ENCODE data around the gene ZNF14. TPM values are rescaled to one million over a fixed set of nuclear protein-coding genes. Genes with fewer than 3 reads are reported as not detected.
"Not testable (repeated sequence)": the region's sequence is repeated elsewhere in the genome, so short reads cannot be mapped to it uniquely, and the experiment has no call there.

ZNF14 gene
- total RNA-seq, result 1 to 10 TPM; 2.6 to 4.8 TPM

- Histone ChIP-seq H3K27ac (peak within 1 kb of the TSS; percentile 74), H3K4me3 (peak within 1 kb of the TSS; percentile 98), H3K4me1 (no peaks in the 10 kb centered on the region), H3K36me3 (no peaks in the 10 kb centered on the region), H3K9ac (ENCODE audit: low read depth in 2 of 2, low read length in 2 of 2) (peak within 1 kb of the TSS; percentile 60 to 69), H3K9me3 (no peaks in the 10 kb centered on the region), H3K27me3 (no peaks in the 10 kb centered on the region)
- intact Hi-C loops (cut with DNase I), result loop anchor here (5.0 kb wide), 2 partner anchors 44 to 66 kb away; partner anchors contain the start of gene ZNF101
- TF ChIP-seq CTCF (IDR thresholded peaks at IDR 0.05), result no peak
- peak; percentile 97 for DNase-seq
Observed at GRCh38 chr19:19732579-19733501, at the start of gene ZNF14. ZNF14 (minus strand) TSS chr19:19733112; CDS start chr19:19732958, 154 bp downstream.

GRCh38 chr19:19781791-19782190 is 48.9 kb upstream of the ZNF14 start:
- intact Hi-C loops (cut with DNase I); H3K9me3 ChIP-seq; H3K27ac ChIP-seq; H3K9ac ChIP-seq (ENCODE audit: low read depth in 2 of 2, low read length in 2 of 2); H3K36me3 ChIP-seq; H3K4me1 ChIP-seq; DNase-seq; H3K4me3 ChIP-seq; H3K27me3 ChIP-seq: not testable (repeated sequence)

- no peak overlapping the region for H3K4me3 ChIP-seq
Observed at GRCh38 chr19:19778666-19779065, 45.8 kb upstream of the ZNF14 start.

GRCh38 chr19:19777692-19778091 is 44.8 kb upstream of the ZNF14 start:
- H3K9ac ChIP-seq (ENCODE audit: low read depth in 2 of 2, low read length in 2 of 2), result no peak overlapping the region
- H3K4me3 ChIP-seq, result peak overlapping the region; percentile 51
- DNase-seq, result no peak
- H3K27ac ChIP-seq, result no peak overlapping the region
- TF ChIP-seq CTCF (IDR thresholded peaks at IDR 0.05), result no peak
- H3K36me3 ChIP-seq, result no peaks in the 10 kb centered on the region
- no peaks in the 10 kb centered on the region for H3K9me3 ChIP-seq
- no peaks in the 10 kb centered on the region for H3K27me3 ChIP-seq
- intact Hi-C loops (cut with DNase I), result loop anchor here (5.0 kb wide), 1 partner anchor 45 kb away; the partner anchor contains the start of gene ZNF14
- H3K4me1 ChIP-seq, result peaks cover 9% of the 10 kb centered on the region

More at GRCh38 chr19:19778666-19779065, 45.8 kb upstream of the ZNF14 start:
- H3K27ac ChIP-seq, result no peak overlapping the region
- H3K36me3 ChIP-seq, result no peaks in the 10 kb centered on the region
- peaks cover 9% of the 10 kb centered on the region for H3K4me1 ChIP-seq
- DNase-seq, result no peak
- no peak for TF ChIP-seq CTCF (IDR thresholded peaks at IDR 0.05)
- intact Hi-C loops (cut with DNase I), result loop anchor here (5.0 kb wide), 1 partner anchor 46 kb away; the partner anchor contains the start of gene ZNF14
- H3K9me3 ChIP-seq, result no peaks in the 10 kb centered on the region
- H3K27me3 ChIP-seq, result no peaks in the 10 kb centered on the region
- no peak overlapping the region for H3K9ac ChIP-seq (ENCODE audit: low read depth in 2 of 2, low read length in 2 of 2)

GRCh38 chr19:19776206-19777008 is 43.5 kb upstream of the ZNF14 start:
- Histone ChIP-seq H3K27me3 (no peaks in the 10 kb centered on the region), H3K9ac (ENCODE audit: low read depth in 2 of 2, low read length in 2 of 2) (peak overlapping the region; percentile 74 to 91), H3K36me3 (no peaks in the 10 kb centered on the region), H3K4me3 (peak overlapping the region; percentile 51), H3K27ac (peak overlapping the region; percentile 56), H3K4me1 (peaks cover 9% of the 10 kb centered on the region), H3K9me3 (no peaks in the 10 kb centered on the region)
- peak; percentile 98 for DNase-seq
- TF ChIP-seq CTCF (IDR thresholded peaks at IDR 0.05), result no peak
- intact Hi-C loops (cut with DNase I), result loop anchor here (5.0 kb wide), 1 partner anchor 44 kb away; the partner anchor contains the start of gene ZNF14
